Measurements from ENCODE around the gene RPL4.

DNA sequence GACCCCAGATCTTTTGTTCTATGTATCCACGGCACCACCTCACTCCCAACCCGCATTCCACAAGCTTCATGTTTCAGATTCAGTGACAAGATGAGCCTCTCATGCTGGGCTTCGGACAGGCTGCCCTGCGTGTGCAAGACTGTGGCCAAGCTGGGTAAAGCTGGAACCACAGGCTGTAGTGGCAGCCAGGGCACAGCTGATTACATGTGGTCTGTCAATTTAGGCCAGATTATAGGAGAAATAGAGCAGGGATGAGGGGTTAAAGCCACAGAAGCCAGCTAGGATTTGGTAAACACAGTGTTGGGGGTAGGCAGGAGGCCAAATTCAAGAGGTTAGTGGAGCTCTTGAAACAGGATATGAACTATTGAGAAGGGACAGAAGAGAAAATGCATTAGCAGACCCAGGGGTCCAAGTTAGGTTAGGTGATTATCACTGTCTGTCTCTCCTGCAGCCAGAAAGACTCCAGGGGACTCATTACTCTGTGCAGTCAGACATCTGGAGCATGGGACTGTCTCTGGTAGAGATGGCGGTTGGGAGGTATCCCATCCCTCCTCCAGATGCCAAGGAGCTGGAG, 20.0 kb downstream of the RPL4 start:
- TF ChIP-seq CREB1 (CRISPR knock-in tag; IDR thresholded peaks at IDR 0.05): no peak
- no peak for TF ChIP-seq FOXJ3 (CRISPR knock-in tag; IDR thresholded peaks at IDR 0.05; ENCODE audit: borderline replicate concordance)
